GM12873 (cell line): ENCODE measurements around the gene ODC1.

ENCODE experiments used
- CTCF ChIP-seq: IDR thresholded peaks from 2 replicates; pipeline ENCODE4 v1.5.1; 2012; ENCODE audit warnings: low read depth, mild to moderate bottlenecking, moderate library complexity, low read length, control low read depth; ENCODE audit not compliant: insufficient read depth; ENCODE audit errors: missing control alignments

ODC1 gene

GRCh38 chr2:10482460-10482859 is 34.3 kb upstream of the ODC1 start:
- TF ChIP-seq CTCF, result no peak

- no peak for TF ChIP-seq CTCF
Measured at GRCh38 chr2:10481666-10482157, 33.6 kb upstream of the ODC1 start.

- no peak for TF ChIP-seq CTCF
Measured at GRCh38 chr2:10481055-10481665, 33.0 kb upstream of the ODC1 start.

GRCh38 chr2:10480359-10480949 is 32.3 kb upstream of the ODC1 start:
- TF ChIP-seq CTCF, result no peak

GRCh38 chr2:10478916-10479315 is 30.8 kb upstream of the ODC1 start:
- no peak for TF ChIP-seq CTCF

- TF ChIP-seq CTCF, result no peak
Measured at GRCh38 chr2:10478298-10478625, 30.1 kb upstream of the ODC1 start.

- no peak for TF ChIP-seq CTCF
Measured at GRCh38 chr2:10477443-10478297, 29.5 kb upstream of the ODC1 start.
